ENCODE data around the gene RNF145. TPM values are rescaled to one million over a fixed set of nuclear protein-coding genes. Genes with fewer than 3 reads are reported as not detected.
"Not testable (repeated sequence)": the region's sequence is repeated elsewhere in the genome, so short reads cannot be mapped to it uniquely, and the experiment has no call there.

The RNF145 gene
- 68.2 TPM for total RNA-seq

GRCh38 chr5:159209438-159210209 lies at the start of gene RNF145:
Gene RNF145, minus strand, starts transcription at chr5:159209553. Its CDS starts 5,936 bp downstream, at chr5:159203617.
- intact Hi-C loops (cut with DNase I), result no loop called here
- peak; percentile 90 for DNase-seq (ENCODE audit: low spot score)

GRCh38 chr5:159258361-159258760 lies 49.0 kb upstream of the RNF145 start:
- DNase-seq (ENCODE audit: low spot score), result no peak
- ATAC-seq, result no peak
- intact Hi-C loops (cut with DNase I), result no loop called here

More at GRCh38 chr5:159209438-159210209, at the start of gene RNF145:
- ATAC-seq, result peak; percentile 85

- ATAC-seq (no peak), DNase-seq (ENCODE audit: low spot score) (no peak)
- intact Hi-C loops (cut with DNase I), result no loop called here
Observed at GRCh38 chr5:159257629-159258283, 48.4 kb upstream of the RNF145 start.

- intact Hi-C loops (cut with DNase I), result no loop called here
- ATAC-seq (no peak), DNase-seq (ENCODE audit: low spot score) (no peak)
Observed at GRCh38 chr5:159257007-159257406, 47.7 kb upstream of the RNF145 start.

GRCh38 chr5:159252195-159252594 lies 42.8 kb upstream of the RNF145 start:
- ATAC-seq (no peak), DNase-seq (ENCODE audit: low spot score) (no peak)
- intact Hi-C loops (cut with DNase I), result no loop called here

- intact Hi-C loops (cut with DNase I), result no loop called here
- no peak for ATAC-seq
Observed at GRCh38 chr5:159249158-159249557, 39.8 kb upstream of the RNF145 start.

GRCh38 chr5:159244890-159245289 lies 35.5 kb upstream of the RNF145 start:
- intact Hi-C loops (cut with DNase I), result no loop called here
- no peak for DNase-seq (ENCODE audit: low spot score)
- no peak for ATAC-seq

More at GRCh38 chr5:159249158-159249557, 39.8 kb upstream of the RNF145 start:
- DNase-seq (ENCODE audit: low spot score), result no peak

- intact Hi-C loops (cut with DNase I), result no loop called here
- DNase-seq (ENCODE audit: low spot score) (no peak), ATAC-seq (no peak)
Observed at GRCh38 chr5:159244163-159244562, 34.8 kb upstream of the RNF145 start.

GRCh38 chr5:159243385-159243784 lies 34.0 kb upstream of the RNF145 start:
- no peak for ATAC-seq
- intact Hi-C loops (cut with DNase I), result no loop called here
- DNase-seq (ENCODE audit: low spot score), result no peak

GRCh38 chr5:159242656-159243055 lies 33.3 kb upstream of the RNF145 start:
- intact Hi-C loops (cut with DNase I), result no loop called here

GRCh38 chr5:159241946-159242552 lies 32.7 kb upstream of the RNF145 start:
- DNase-seq (ENCODE audit: low spot score) (no peak), ATAC-seq (no peak)
- intact Hi-C loops (cut with DNase I), result no loop called here

More at GRCh38 chr5:159242656-159243055, 33.3 kb upstream of the RNF145 start:
- ATAC-seq, result no peak
- DNase-seq (ENCODE audit: low spot score), result no peak

- intact Hi-C loops (cut with DNase I), result no loop called here
- no peak for DNase-seq (ENCODE audit: low spot score)
- ATAC-seq, result no peak
Observed at GRCh38 chr5:159240301-159240870, 31.0 kb upstream of the RNF145 start.

- intact Hi-C loops (cut with DNase I); ATAC-seq; DNase-seq (ENCODE audit: low spot score): not testable (repeated sequence)
Observed at GRCh38 chr5:159235871-159236520, 26.6 kb upstream of the RNF145 start.

GRCh38 chr5:159231167-159231566 lies 21.8 kb upstream of the RNF145 start:
- intact Hi-C loops (cut with DNase I), result no loop called here
- no peak for DNase-seq (ENCODE audit: low spot score)
- no peak for ATAC-seq

- intact Hi-C loops (cut with DNase I), result no loop called here
- ATAC-seq, result no peak
Observed at GRCh38 chr5:159230657-159231056, 21.3 kb upstream of the RNF145 start.

GRCh38 chr5:159228097-159228496 lies 18.7 kb upstream of the RNF145 start:
- ATAC-seq; DNase-seq (ENCODE audit: low spot score); intact Hi-C loops (cut with DNase I): not testable (repeated sequence)

More at GRCh38 chr5:159230657-159231056, 21.3 kb upstream of the RNF145 start:
- DNase-seq (ENCODE audit: low spot score), result no peak

- intact Hi-C loops (cut with DNase I), result no loop called here
- ATAC-seq (no peak), DNase-seq (ENCODE audit: low spot score) (no peak)
Observed at GRCh38 chr5:159227452-159227851, 18.1 kb upstream of the RNF145 start.

GRCh38 chr5:159226451-159226850 lies 17.1 kb upstream of the RNF145 start:
- DNase-seq (ENCODE audit: low spot score) (no peak), ATAC-seq (no peak)
- intact Hi-C loops (cut with DNase I), result no loop called here

- DNase-seq (ENCODE audit: low spot score), result no peak
- no peak for ATAC-seq
- intact Hi-C loops (cut with DNase I), result no loop called here
Observed at GRCh38 chr5:159224471-159224870, 15.1 kb upstream of the RNF145 start.

Measured in sciatic nerve (tissue), 2 donors.